HCT116 (cell line): ENCODE results near the gene MCF2L2. TPM values are rescaled to one million over a fixed set of nuclear protein-coding genes. Genes with fewer than 3 reads are reported as not detected.

Source experiments
- ATAC-seq: fragments of 200-7000 bp; cut with Tn5 transposase; 2 replicates; pipeline ENCODE4 v1.9.1; 2020; ENCODE audit warnings: mild to moderate bottlenecking, moderate library complexity
- BruUV-seq: library from RNA; stranded (reverse); fragments of 400-500 nt; replicated peaks from 2 replicates; lab custom pipeline; 2021; lab: Mats Ljungman, UMichigan
- CTCF ChIA-PET: fragments of 300-600 bp; sonication (Branson Sonifier 250); formaldehyde crosslinking; loops from one replicate; lab custom pipeline; 2021; ENCODE audit warnings: antibody characterized with exemption; lab: Charles Lee
- POLR2A ChIA-PET: fragments of 300-600, 350-600 bp; sonication (Branson Sonifier 250); formaldehyde crosslinking; loops from one replicate; lab custom pipeline; 2021; ENCODE audit warnings: antibody characterized with exemption; lab: Charles Lee
- RAD21 ChIA-PET, 2 experiments: fragments of 300-600 bp; sonication (Branson Sonifier 250); formaldehyde crosslinking; loops; one replicate each; lab custom pipeline; 2023; ENCODE audit warnings: low total read pairs in 2 of 2; ENCODE audit not compliant: uncharacterized antibody in 2 of 2, unreplicated experiment in 2 of 2, low non-redundant PET in 1 of 2; lab: Charles Lee
- DNase-seq: peaks from one replicate; pipeline ENCODE4 v3.0.0-alpha.2; 2010; ENCODE audit warnings: low read depth, low spot score
- H2AFZ ChIP-seq: fragments of 200-600 bp; shearing (Covaris generic), sonication (generic); 2 replicates; pipeline ENCODE4 v1.6.1; 2017; ENCODE audit warnings: low read depth, mixed run types, mixed read lengths, antibody characterized with exemption, low read length; ENCODE audit not compliant: poor library complexity, severe bottlenecking
- H3K27ac ChIP-seq: 2 replicates; pipeline ENCODE4 v1.5.1; 2012; ENCODE audit warnings: low read depth, low read length
- H3K27me3 ChIP-seq: fragments of 200-600 bp; sonication (generic); 2 replicates; pipeline ENCODE4 v1.6.1; 2016; ENCODE audit warnings: mixed run types, low read length, mixed read lengths; ENCODE audit not compliant: insufficient read depth
- H3K36me3 ChIP-seq, 2 experiments: fragments of 200-500 bp in 1 of 2; fragments of 200-600 bp in 1 of 2; sonication (Bioruptor generic) in 1 of 2; sonication (generic) in 1 of 2; 2 replicates each; pipeline versions ENCODE4 v1.5.1 to v1.6.1; 2014 to 2016; ENCODE audit warnings: low read length in 2 of 2, inconsistent platforms in 1 of 2, mixed read lengths in 1 of 2, mixed run types in 1 of 2; ENCODE audit not compliant: insufficient read depth in 2 of 2, control insufficient read depth in 1 of 2
- H3K4me1 ChIP-seq, 2 experiments: fragments of 200-600 bp in 1 of 2; sonication (generic) in 1 of 2; 2 replicates each; pipeline versions ENCODE4 v1.5.1 to v1.6.1; 2012 to 2017; ENCODE audit warnings: low read length in 2 of 2, inconsistent platforms in 1 of 2, mild to moderate bottlenecking in 1 of 2, mixed read lengths in 1 of 2, mixed run types in 1 of 2, moderate library complexity in 1 of 2; ENCODE audit not compliant: insufficient read depth in 2 of 2, control insufficient read depth in 1 of 2
- H3K4me2 ChIP-seq: fragments of 200-600 bp; sonication (generic); 2 replicates; pipeline ENCODE4 v1.6.1; 2017; ENCODE audit warnings: mixed run types, low read length, mixed read lengths
- H3K4me3 ChIP-seq, 2 experiments: fragments of 200-600 bp in 1 of 2; sonication (generic) in 1 of 2; replicated peaks in 1 of 2; 2 replicates each; pipeline ENCODE4 v1.5.1; 2011 to 2016; ENCODE audit warnings: low read length in 2 of 2, control low read depth in 1 of 2, low read depth in 1 of 2, mild to moderate bottlenecking in 1 of 2, mixed read lengths in 1 of 2, mixed run types in 1 of 2
- H3K79me2 ChIP-seq: fragments of 200-600 bp; sonication (generic); 2 replicates; pipeline ENCODE4 v1.6.1; 2017; ENCODE audit warnings: mild to moderate bottlenecking, mixed run types, low read length, moderate library complexity, mixed read lengths; ENCODE audit not compliant: insufficient read depth
- H3K9ac ChIP-seq: fragments of 200-600 bp; sonication (generic); 2 replicates; pipeline ENCODE4 v1.6.1; 2016; ENCODE audit warnings: low read length, mixed read lengths
- H3K9me2 ChIP-seq: fragments of 200-600 bp; sonication (generic), shearing (Covaris generic); 2 replicates; pipeline ENCODE4 v1.6.1; 2017; ENCODE audit warnings: mixed run types, mild to moderate bottlenecking, moderate library complexity; ENCODE audit not compliant: insufficient read depth
- H3K9me3 ChIP-seq, 2 experiments: fragments of 200-500 bp in 1 of 2; fragments of 200-600 bp in 1 of 2; sonication (Bioruptor generic) in 1 of 2; sonication (generic) in 1 of 2; 2 replicates each; pipeline ENCODE4 v1.6.1; 2014 to 2017; ENCODE audit warnings: low read length in 2 of 2, mixed read lengths in 2 of 2, inconsistent platforms in 1 of 2, low read depth in 1 of 2, mild to moderate bottlenecking in 1 of 2, mixed run types in 1 of 2, moderate library complexity in 1 of 2; ENCODE audit not compliant: control insufficient read depth in 1 of 2, insufficient read depth in 1 of 2
- H4K20me1 ChIP-seq: fragments of 200-600 bp; sonication (generic), shearing (Covaris generic); 2 replicates; pipeline ENCODE4 v1.6.1; 2017; ENCODE audit warnings: mixed run types, mild to moderate bottlenecking, moderate library complexity; ENCODE audit not compliant: insufficient read depth
- POLR2AphosphoS5 ChIP-seq: IDR thresholded peaks from 2 replicates; pipeline ENCODE4 v1.6.1; 2011; ENCODE audit warnings: mild to moderate bottlenecking, low read depth, low read length, moderate library complexity
- SP1 ChIP-seq: IDR thresholded peaks from 2 replicates; pipeline ENCODE4 v1.6.1; 2012; ENCODE audit warnings: low read depth
- SRF ChIP-seq: IDR thresholded peaks from 2 replicates; pipeline ENCODE4 v1.6.1; 2012; ENCODE audit warnings: low read depth
- intact Hi-C: fragments of 100-400 bp; cut with micrococcal nuclease; formaldehyde crosslinking; loops from 2 replicates; pipeline ENCODE4 v1.10.0; 2022
- total RNA-seq: library from RNA; stranded (reverse); gene quantifications from one replicate; pipeline ENCODE4 v1.2.1, GENCODE V29; 2021; ENCODE audit not compliant: unreplicated experiment
- TF ChIP-seq, protein P1 (sequence below): IDR thresholded peaks from 2 replicates; pipeline ENCODE4 v1.6.1; 2012; ENCODE audit warnings: low read depth
- TF ChIP-seq, protein P2 (sequence below): IDR thresholded peaks from 2 replicates; pipeline ENCODE4 v1.6.1; 2011; ENCODE audit warnings: mild to moderate bottlenecking, low read length, moderate library complexity; ENCODE audit not compliant: insufficient replicate concordance; ENCODE audit errors: extremely low read depth

The MCF2L2 gene
- total RNA-seq, 1 experiment from 2014 or later: 1.5 TPM

DNA sequence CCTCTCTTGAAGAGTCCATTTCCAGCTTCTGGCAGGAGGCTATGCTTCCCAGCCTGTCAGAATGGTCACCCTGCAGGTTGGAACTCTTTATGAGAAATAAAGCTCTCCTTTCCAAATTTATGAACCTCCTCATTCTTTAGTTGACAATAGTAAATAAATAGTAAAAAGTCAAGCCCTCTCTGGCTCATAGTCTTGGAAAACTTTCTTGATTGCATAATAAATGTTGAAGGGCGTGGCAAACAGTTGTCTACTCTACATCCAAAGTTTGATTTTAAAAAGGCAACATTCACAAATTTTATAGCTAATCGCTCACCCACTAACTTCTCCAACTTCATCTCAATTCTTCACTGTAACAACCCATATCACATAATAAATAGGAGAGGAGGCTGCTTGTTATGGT, 58.8 kb downstream of the MCF2L2 start:
- Histone ChIP-seq H2AFZ (no peak overlapping the region), H3K9me2 (no peaks in the 10 kb centered on the region), H3K36me3 (no peaks in the 10 kb centered on the region), H3K4me2 (no peak overlapping the region), H3K9me3 (no peaks in the 10 kb centered on the region), H4K20me1 (no peaks in the 10 kb centered on the region), H3K4me1 (peaks cover 10 to 26% of the 10 kb centered on the region in 2 experiments), H3K4me3 (no peak overlapping the region)
- intact Hi-C loops: no loop called here
- no TSS peak for BruUV-seq
- ATAC-seq: no peak
- no peak for TF ChIP-seq SRF
- TF ChIP-seq, protein P1, sequence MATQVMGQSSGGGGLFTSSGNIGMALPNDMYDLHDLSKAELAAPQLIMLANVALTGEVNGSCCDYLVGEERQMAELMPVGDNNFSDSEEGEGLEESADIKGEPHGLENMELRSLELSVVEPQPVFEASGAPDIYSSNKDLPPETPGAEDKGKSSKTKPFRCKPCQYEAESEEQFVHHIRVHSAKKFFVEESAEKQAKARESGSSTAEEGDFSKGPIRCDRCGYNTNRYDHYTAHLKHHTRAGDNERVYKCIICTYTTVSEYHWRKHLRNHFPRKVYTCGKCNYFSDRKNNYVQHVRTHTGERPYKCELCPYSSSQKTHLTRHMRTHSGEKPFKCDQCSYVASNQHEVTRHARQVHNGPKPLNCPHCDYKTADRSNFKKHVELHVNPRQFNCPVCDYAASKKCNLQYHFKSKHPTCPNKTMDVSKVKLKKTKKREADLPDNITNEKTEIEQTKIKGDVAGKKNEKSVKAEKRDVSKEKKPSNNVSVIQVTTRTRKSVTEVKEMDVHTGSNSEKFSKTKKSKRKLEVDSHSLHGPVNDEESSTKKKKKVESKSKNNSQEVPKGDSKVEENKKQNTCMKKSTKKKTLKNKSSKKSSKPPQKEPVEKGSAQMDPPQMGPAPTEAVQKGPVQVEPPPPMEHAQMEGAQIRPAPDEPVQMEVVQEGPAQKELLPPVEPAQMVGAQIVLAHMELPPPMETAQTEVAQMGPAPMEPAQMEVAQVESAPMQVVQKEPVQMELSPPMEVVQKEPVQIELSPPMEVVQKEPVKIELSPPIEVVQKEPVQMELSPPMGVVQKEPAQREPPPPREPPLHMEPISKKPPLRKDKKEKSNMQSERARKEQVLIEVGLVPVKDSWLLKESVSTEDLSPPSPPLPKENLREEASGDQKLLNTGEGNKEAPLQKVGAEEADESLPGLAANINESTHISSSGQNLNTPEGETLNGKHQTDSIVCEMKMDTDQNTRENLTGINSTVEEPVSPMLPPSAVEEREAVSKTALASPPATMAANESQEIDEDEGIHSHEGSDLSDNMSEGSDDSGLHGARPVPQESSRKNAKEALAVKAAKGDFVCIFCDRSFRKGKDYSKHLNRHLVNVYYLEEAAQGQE: no peak
- no peak for TF ChIP-seq SP1
- TF ChIP-seq, protein P2, sequence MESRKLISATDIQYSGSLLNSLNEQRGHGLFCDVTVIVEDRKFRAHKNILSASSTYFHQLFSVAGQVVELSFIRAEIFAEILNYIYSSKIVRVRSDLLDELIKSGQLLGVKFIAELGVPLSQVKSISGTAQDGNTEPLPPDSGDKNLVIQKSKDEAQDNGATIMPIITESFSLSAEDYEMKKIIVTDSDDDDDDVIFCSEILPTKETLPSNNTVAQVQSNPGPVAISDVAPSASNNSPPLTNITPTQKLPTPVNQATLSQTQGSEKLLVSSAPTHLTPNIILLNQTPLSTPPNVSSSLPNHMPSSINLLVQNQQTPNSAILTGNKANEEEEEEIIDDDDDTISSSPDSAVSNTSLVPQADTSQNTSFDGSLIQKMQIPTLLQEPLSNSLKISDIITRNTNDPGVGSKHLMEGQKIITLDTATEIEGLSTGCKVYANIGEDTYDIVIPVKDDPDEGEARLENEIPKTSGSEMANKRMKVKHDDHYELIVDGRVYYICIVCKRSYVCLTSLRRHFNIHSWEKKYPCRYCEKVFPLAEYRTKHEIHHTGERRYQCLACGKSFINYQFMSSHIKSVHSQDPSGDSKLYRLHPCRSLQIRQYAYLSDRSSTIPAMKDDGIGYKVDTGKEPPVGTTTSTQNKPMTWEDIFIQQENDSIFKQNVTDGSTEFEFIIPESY: no peak
- no peak for TF ChIP-seq POLR2AphosphoS5
- TF ChIP-seq, all 23 proteins: peak for 0
- CTCF ChIA-PET: interaction anchor here (1.4 kb wide), 1 partner anchor 13 kb away, joined by 3 read pairs; no protein-coding TSS in a partner anchor
- H3K27me3 ChIP-seq: no peaks in the 10 kb centered on the region
- no peaks in the 10 kb centered on the region for H3K79me2 ChIP-seq
- RAD21 ChIA-PET: no interaction called here
- DNase-seq: no peak
- no peak overlapping the region for H3K27ac ChIP-seq
- POLR2A ChIA-PET: no interaction called here
- no peak overlapping the region for H3K9ac ChIP-seq
